Measurements from ENCODE around the gene NDUFV2.
"Not testable (repeated sequence)": the region's sequence is repeated elsewhere in the genome, so short reads cannot be mapped to it uniquely, and the experiment has no call there.

Gene NDUFV2

GRCh38 chr18:9091066-9091476 lies 11.4 kb upstream of the NDUFV2 start:
- H3K4me3 Mint-ChIP-seq, result no peak overlapping the region
- DNase-seq, result no peak
- peaks cover 8% of the 10 kb centered on the region for H3K27me3 Mint-ChIP-seq (ENCODE audit: low read depth, poor library complexity)
- H3K27ac Mint-ChIP-seq, result peak overlapping the region; percentile 10
- peaks cover 21% of the 10 kb centered on the region for H3K4me1 Mint-ChIP-seq
- no peak for TF ChIP-seq CTCF (IDR thresholded peaks at IDR 0.05)
- no peaks in the 10 kb centered on the region for H3K9me3 Mint-ChIP-seq
- H3K36me3 Mint-ChIP-seq (ENCODE audit: low read depth), result no peaks in the 10 kb centered on the region

GRCh38 chr18:9092665-9093064 lies 9.8 kb upstream of the NDUFV2 start:
- Mint-ChIP-seq H3K4me3 (no peak overlapping the region), H3K9me3 (no peaks in the 10 kb centered on the region), H3K4me1 (peaks cover 21% of the 10 kb centered on the region), H3K27ac (no peak overlapping the region), H3K36me3 (ENCODE audit: low read depth) (no peaks in the 10 kb centered on the region), H3K27me3 (ENCODE audit: low read depth, poor library complexity) (peaks cover 8% of the 10 kb centered on the region)
- TF ChIP-seq CTCF (IDR thresholded peaks at IDR 0.05), result no peak
- no peak for DNase-seq

- H3K9me3 Mint-ChIP-seq; H3K27ac Mint-ChIP-seq; H3K27me3 Mint-ChIP-seq (ENCODE audit: low read depth, poor library complexity); DNase-seq; H3K36me3 Mint-ChIP-seq (ENCODE audit: low read depth); H3K4me3 Mint-ChIP-seq: not testable (repeated sequence)
- H3K4me1 Mint-ChIP-seq, result peaks cover 21% of the 10 kb centered on the region
Observed at GRCh38 chr18:9093109-9093508, 9.4 kb upstream of the NDUFV2 start.

- TF ChIP-seq CTCF (IDR thresholded peaks at IDR 0.05), result no peak
- peaks cover 13% of the 10 kb centered on the region for H3K27me3 Mint-ChIP-seq (ENCODE audit: low read depth, poor library complexity)
- no peak for DNase-seq
- H3K4me3 Mint-ChIP-seq, result no peak overlapping the region
- H3K36me3 Mint-ChIP-seq (ENCODE audit: low read depth), result no peaks in the 10 kb centered on the region
- H3K27ac Mint-ChIP-seq, result no peak overlapping the region
- peaks cover 21% of the 10 kb centered on the region for H3K4me1 Mint-ChIP-seq
- H3K9me3 Mint-ChIP-seq, result no peaks in the 10 kb centered on the region
Observed at GRCh38 chr18:9094307-9095226, 7.9 kb upstream of the NDUFV2 start.

GRCh38 chr18:9095297-9096006 lies 7.0 kb upstream of the NDUFV2 start:
- Mint-ChIP-seq H3K9me3 (no peaks in the 10 kb centered on the region), H3K27me3 (ENCODE audit: low read depth, poor library complexity) (peaks cover 13% of the 10 kb centered on the region), H3K4me1 (peaks cover 16% of the 10 kb centered on the region), H3K36me3 (ENCODE audit: low read depth) (no peaks in the 10 kb centered on the region), H3K27ac (no peak overlapping the region), H3K4me3 (no peak overlapping the region)
- TF ChIP-seq CTCF (IDR thresholded peaks at IDR 0.05), result no peak
- DNase-seq, result no peak

GRCh38 chr18:9096007-9096371 lies 6.5 kb upstream of the NDUFV2 start:
- Mint-ChIP-seq H3K4me1 (peaks cover 20% of the 10 kb centered on the region), H3K36me3 (ENCODE audit: low read depth) (no peaks in the 10 kb centered on the region), H3K27ac (no peak overlapping the region), H3K27me3 (ENCODE audit: low read depth, poor library complexity) (peaks cover 13% of the 10 kb centered on the region), H3K4me3 (no peak overlapping the region), H3K9me3 (no peaks in the 10 kb centered on the region)
- DNase-seq, result no peak
- TF ChIP-seq CTCF (IDR thresholded peaks at IDR 0.05), result no peak

Measured in nephron progenitor cell (in vitro differentiated cells).